ENCODE results near the gene SPOP.
A peak's percentile ranks its signal among the peaks of the same experiment; 100 is the strongest.

The SPOP gene

GRCh38 chr17:49694847-49695697 is 17.2 kb upstream of the SPOP start:
- no peak overlapping the region for H2BK15ac ChIP-seq (ENCODE audit: low read depth, poor library complexity, severe bottlenecking)
- no peak overlapping the region for H2AK5ac ChIP-seq (ENCODE audit: low read length, severe bottlenecking)
- no peak overlapping the region for H4K8ac ChIP-seq (ENCODE audit: low read length)
- no peaks in the 10 kb centered on the region for H3K79me1 ChIP-seq (replicated peaks; ENCODE audit: low read length, poor library complexity, severe bottlenecking)
- no peak overlapping the region for H3K4me3 ChIP-seq (ENCODE audit: insufficient read depth in 1 of 2, low read depth in 1 of 2, low read length in 2 of 2)
- H3K14ac ChIP-seq (ENCODE audit: low read length in 2 of 2), result no peak overlapping the region
- H2BK5ac ChIP-seq (ENCODE audit: low read depth, low read length, poor library complexity, severe bottlenecking), result no peak overlapping the region
- H3K18ac ChIP-seq (ENCODE audit: low read depth in 1 of 2, low read length in 2 of 2), result no peak overlapping the region
- no peak overlapping the region for H3K27ac ChIP-seq (ENCODE audit: low read length, poor library complexity, severe bottlenecking)
- DNase-seq, result peak; percentile 35
- H3K27me3 ChIP-seq (ENCODE audit: control insufficient read depth in 1 of 2, insufficient read depth in 1 of 2, low read length in 2 of 2), result peaks cover 4 to 10% of the 10 kb centered on the region in 2 experiments
- H3K23ac ChIP-seq (ENCODE audit: low read length in 2 of 2), result no peak overlapping the region
- H3K4me1 ChIP-seq (ENCODE audit: control insufficient read depth, insufficient read depth, low read depth, low read length), result no peaks in the 10 kb centered on the region
- no peak overlapping the region for H2BK120ac ChIP-seq (ENCODE audit: low read depth, low read length)
- H2AFZ ChIP-seq (ENCODE audit: low read depth, low read length), result no peak overlapping the region
- H3K4ac ChIP-seq (ENCODE audit: low read depth in 1 of 2, low read length in 2 of 2), result no peak overlapping the region
- H2BK12ac ChIP-seq (ENCODE audit: low read length in 2 of 2), result no peak overlapping the region
- WGBS, result 58% methylated on average over 16 of the region's 16 CpGs
- H3K9ac ChIP-seq (ENCODE audit: low read length), result no peak overlapping the region
- H3K9me3 ChIP-seq (ENCODE audit: control insufficient read depth, low read length), result no peaks in the 10 kb centered on the region
- H3K4me2 ChIP-seq (ENCODE audit: low read length, poor library complexity, severe bottlenecking), result no peak overlapping the region
- H4K91ac ChIP-seq (ENCODE audit: low read length), result no peak overlapping the region
- H3K36me3 ChIP-seq (ENCODE audit: control insufficient read depth in 1 of 2, insufficient read depth in 2 of 2, low read depth in 1 of 2, low read length in 2 of 2), result peaks cover 6 to 10% of the 10 kb centered on the region in 2 experiments

GRCh38 chr17:49692751-49693150 is 14.9 kb upstream of the SPOP start:
- Histone ChIP-seq H3K4me3 (ENCODE audit: insufficient read depth in 1 of 2, low read depth in 1 of 2, low read length in 2 of 2) (no peak overlapping the region), H3K4ac (ENCODE audit: low read depth in 1 of 2, low read length in 2 of 2) (no peak overlapping the region), H3K9ac (ENCODE audit: low read length) (no peak overlapping the region), H3K27ac (ENCODE audit: low read length, poor library complexity, severe bottlenecking) (no peak overlapping the region), H4K91ac (ENCODE audit: low read length) (no peak overlapping the region), H3K36me3 (ENCODE audit: control insufficient read depth in 1 of 2, insufficient read depth in 2 of 2, low read depth in 1 of 2, low read length in 2 of 2) (no peaks in the 10 kb centered on the region), H3K18ac (ENCODE audit: low read depth in 1 of 2, low read length in 2 of 2) (no peak overlapping the region), H3K9me3 (ENCODE audit: control insufficient read depth, low read length) (no peaks in the 10 kb centered on the region), H3K27me3 (ENCODE audit: control insufficient read depth in 1 of 2, insufficient read depth in 1 of 2, low read length in 2 of 2) (peaks cover 4 to 10% of the 10 kb centered on the region in 2 experiments), H2BK12ac (ENCODE audit: low read length in 2 of 2) (no peak overlapping the region), H2BK120ac (ENCODE audit: low read depth, low read length) (no peak overlapping the region), H3K14ac (ENCODE audit: low read length in 2 of 2) (no peak overlapping the region), H4K8ac (ENCODE audit: low read length) (no peak overlapping the region), H2BK15ac (ENCODE audit: low read depth, poor library complexity, severe bottlenecking) (no peak overlapping the region), H2AFZ (ENCODE audit: low read depth, low read length) (no peak overlapping the region), H2BK5ac (ENCODE audit: low read depth, low read length, poor library complexity, severe bottlenecking) (no peak overlapping the region), H2AK5ac (ENCODE audit: low read length, severe bottlenecking) (no peak overlapping the region), H3K4me1 (ENCODE audit: control insufficient read depth, insufficient read depth, low read depth, low read length) (no peaks in the 10 kb centered on the region), H3K23ac (ENCODE audit: low read length in 2 of 2) (no peak overlapping the region), H3K4me2 (ENCODE audit: low read length, poor library complexity, severe bottlenecking) (no peak overlapping the region), H3K79me1 (replicated peaks; ENCODE audit: low read length, poor library complexity, severe bottlenecking) (no peaks in the 10 kb centered on the region)
- WGBS, result 85% methylated on average over 4 of the region's 4 CpGs
- no peak for DNase-seq

DNA sequence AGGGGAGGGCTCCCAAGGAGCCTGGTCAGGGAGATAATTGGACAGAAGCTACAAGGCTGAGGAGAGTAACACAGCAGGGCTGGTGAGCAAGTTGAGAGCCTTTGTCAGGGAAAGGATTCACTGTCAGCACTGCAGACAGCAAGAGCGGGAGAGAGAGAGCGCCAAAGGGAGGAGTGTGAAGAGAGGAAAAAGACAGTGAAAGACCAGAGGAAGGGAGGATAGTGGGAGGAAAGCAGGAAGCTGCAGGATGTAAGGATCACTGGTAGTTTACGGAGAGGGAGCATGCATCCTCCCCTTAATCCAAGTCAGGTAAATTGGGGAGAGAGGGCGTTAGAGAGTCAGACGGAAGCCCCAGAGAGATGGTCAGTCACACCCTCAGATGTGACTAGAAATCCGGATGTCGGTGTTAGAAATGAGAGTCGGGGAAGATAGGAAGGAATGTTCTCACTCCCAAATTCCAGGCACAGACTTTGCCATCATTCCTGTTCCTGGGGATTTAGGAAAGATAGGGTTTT is 13.8 kb upstream of the SPOP start:
- Histone ChIP-seq H3K4me3 (ENCODE audit: insufficient read depth in 1 of 2, low read depth in 1 of 2, low read length in 2 of 2) (no peak overlapping the region), H3K27ac (ENCODE audit: low read length, poor library complexity, severe bottlenecking) (no peak overlapping the region), H3K9ac (ENCODE audit: low read length) (peak overlapping the region; percentile 7), H2AFZ (ENCODE audit: low read depth, low read length) (no peak overlapping the region), H3K9me3 (ENCODE audit: control insufficient read depth, low read length) (no peaks in the 10 kb centered on the region), H3K4me1 (ENCODE audit: control insufficient read depth, insufficient read depth, low read depth, low read length) (no peaks in the 10 kb centered on the region), H3K4me2 (ENCODE audit: low read length, poor library complexity, severe bottlenecking) (no peak overlapping the region), H2BK5ac (ENCODE audit: low read depth, low read length, poor library complexity, severe bottlenecking) (no peak overlapping the region), H3K36me3 (ENCODE audit: control insufficient read depth in 1 of 2, insufficient read depth in 2 of 2, low read depth in 1 of 2, low read length in 2 of 2) (no peaks in the 10 kb centered on the region), H2AK5ac (ENCODE audit: low read length, severe bottlenecking) (no peak overlapping the region), H2BK120ac (ENCODE audit: low read depth, low read length) (no peak overlapping the region), H2BK15ac (ENCODE audit: low read depth, poor library complexity, severe bottlenecking) (no peak overlapping the region), H2BK12ac (ENCODE audit: low read length in 2 of 2) (no peak overlapping the region), H3K27me3 (ENCODE audit: control insufficient read depth in 1 of 2, insufficient read depth in 1 of 2, low read length in 2 of 2) (peaks cover 4 to 10% of the 10 kb centered on the region in 2 experiments), H4K91ac (ENCODE audit: low read length) (no peak overlapping the region), H3K14ac (ENCODE audit: low read length in 2 of 2) (no peak overlapping the region), H3K79me1 (replicated peaks; ENCODE audit: low read length, poor library complexity, severe bottlenecking) (no peaks in the 10 kb centered on the region), H3K23ac (ENCODE audit: low read length in 2 of 2) (no peak overlapping the region), H3K18ac (ENCODE audit: low read depth in 1 of 2, low read length in 2 of 2) (no peak overlapping the region), H4K8ac (ENCODE audit: low read length) (no peak overlapping the region), H3K4ac (ENCODE audit: low read depth in 1 of 2, low read length in 2 of 2) (no peak overlapping the region)
- DNase-seq, result no peak
- WGBS, result 74% methylated on average over 7 of the region's 8 CpGs

GRCh38 chr17:49691086-49691676 is 13.3 kb upstream of the SPOP start:
- WGBS, result 87% methylated on average over 9 of the region's 9 CpGs
- H3K18ac ChIP-seq (ENCODE audit: low read depth in 1 of 2, low read length in 2 of 2), result no peak overlapping the region

More at GRCh38 chr17:49691086-49691676, 13.3 kb upstream of the SPOP start:
- no peaks in the 10 kb centered on the region for H3K36me3 ChIP-seq (ENCODE audit: control insufficient read depth in 1 of 2, insufficient read depth in 2 of 2, low read depth in 1 of 2, low read length in 2 of 2)
- H3K79me1 ChIP-seq (replicated peaks; ENCODE audit: low read length, poor library complexity, severe bottlenecking), result no peaks in the 10 kb centered on the region
- H3K9me3 ChIP-seq (ENCODE audit: control insufficient read depth, low read length), result no peaks in the 10 kb centered on the region
- H3K27me3 ChIP-seq (ENCODE audit: control insufficient read depth in 1 of 2, insufficient read depth in 1 of 2, low read length in 2 of 2), result peaks cover under 1 to 10% of the 10 kb centered on the region in 2 experiments
- H3K4me3 ChIP-seq (ENCODE audit: insufficient read depth in 1 of 2, low read depth in 1 of 2, low read length in 2 of 2), result no peak overlapping the region
- H4K8ac ChIP-seq (ENCODE audit: low read length), result no peak overlapping the region
- no peaks in the 10 kb centered on the region for H3K4me1 ChIP-seq (ENCODE audit: control insufficient read depth, insufficient read depth, low read depth, low read length)
- H2BK12ac ChIP-seq (ENCODE audit: low read length in 2 of 2), result no peak overlapping the region
- peak overlapping the region; percentile 7 for H3K9ac ChIP-seq (ENCODE audit: low read length)
- H3K14ac ChIP-seq (ENCODE audit: low read length in 2 of 2), result no peak overlapping the region
- H2BK120ac ChIP-seq (ENCODE audit: low read depth, low read length), result no peak overlapping the region
- H2BK5ac ChIP-seq (ENCODE audit: low read depth, low read length, poor library complexity, severe bottlenecking), result no peak overlapping the region
- no peak overlapping the region for H2BK15ac ChIP-seq (ENCODE audit: low read depth, poor library complexity, severe bottlenecking)
- no peak overlapping the region for H2AFZ ChIP-seq (ENCODE audit: low read depth, low read length)
- H4K91ac ChIP-seq (ENCODE audit: low read length), result no peak overlapping the region
- peak; percentile 56 for DNase-seq
- H2AK5ac ChIP-seq (ENCODE audit: low read length, severe bottlenecking), result no peak overlapping the region
- H3K23ac ChIP-seq (ENCODE audit: low read length in 2 of 2), result no peak overlapping the region
- H3K4me2 ChIP-seq (ENCODE audit: low read length, poor library complexity, severe bottlenecking), result no peak overlapping the region
- no peak overlapping the region for H3K4ac ChIP-seq (ENCODE audit: low read depth in 1 of 2, low read length in 2 of 2)
- H3K27ac ChIP-seq (ENCODE audit: low read length, poor library complexity, severe bottlenecking), result no peak overlapping the region
